Activated CD4-positive, alpha-beta T cell treated with anti-CD3 and anti-CD28 coated beads, Interleukin-2, Interleukin-6, amounts not matched to agents 100 ng/mL and 50 ng/mL, durations not matched to agents 16 hours and 8 hours (primary cell): ENCODE measurements around the gene RCBTB2.
"Not testable (repeated sequence)": the region's sequence is repeated elsewhere in the genome, so short reads cannot be mapped to it uniquely, and the experiment has no call there.

Experiments used
- DNase-seq: peaks from one replicate; pipeline ENCODE4 v3.0.0-alpha.2; 2020

RCBTB2 gene

GRCh38 chr13:48532506-48533499 lies at the start of gene RCBTB2:
Gene RCBTB2 (minus strand): TSS chr13:48533080. CDS start chr13:48521939, 11,141 bp downstream.
- DNase-seq, result peak; percentile 100

- no peak for DNase-seq
Measured at GRCh38 chr13:48582084-48582483, 49.2 kb upstream of the RCBTB2 start.

GRCh38 chr13:48580896-48581295 lies 48.0 kb upstream of the RCBTB2 start:
- DNase-seq, result no peak

- peak; percentile 82 for DNase-seq
Measured at GRCh38 chr13:48580185-48580803, 47.4 kb upstream of the RCBTB2 start.

GRCh38 chr13:48579919-48580180 lies 47.0 kb upstream of the RCBTB2 start:
- not testable (repeated sequence) for DNase-seq

GRCh38 chr13:48579165-48579918 lies 46.5 kb upstream of the RCBTB2 start:
- no peak for DNase-seq

- no peak for DNase-seq
Measured at GRCh38 chr13:48578516-48579164, 45.8 kb upstream of the RCBTB2 start.

- DNase-seq, result no peak
Measured at GRCh38 chr13:48576448-48577010, 43.6 kb upstream of the RCBTB2 start.

- no peak for DNase-seq
Measured at GRCh38 chr13:48575031-48575430, 42.2 kb upstream of the RCBTB2 start.

- no peak for DNase-seq
Measured at GRCh38 chr13:48574041-48574796, 41.3 kb upstream of the RCBTB2 start.

- no peak for DNase-seq
Measured at GRCh38 chr13:48573213-48574007, 40.5 kb upstream of the RCBTB2 start.

GRCh38 chr13:48571126-48571913 lies 38.4 kb upstream of the RCBTB2 start:
- DNase-seq, result peak; percentile 34

GRCh38 chr13:48570216-48570828 lies 37.4 kb upstream of the RCBTB2 start:
- DNase-seq, result no peak

- no peak for DNase-seq
Measured at GRCh38 chr13:48569104-48569666, 36.3 kb upstream of the RCBTB2 start.

GRCh38 chr13:48568370-48569103 lies 35.7 kb upstream of the RCBTB2 start:
- DNase-seq, result no peak

GRCh38 chr13:48567515-48568369 lies 34.9 kb upstream of the RCBTB2 start:
- no peak for DNase-seq

GRCh38 chr13:48564056-48564455 lies 31.2 kb upstream of the RCBTB2 start:
- DNase-seq, result no peak

GRCh38 chr13:48563626-48564025 lies 30.7 kb upstream of the RCBTB2 start:
- no peak for DNase-seq
